Smooth muscle cell (in vitro differentiated cells): ENCODE measurements around the gene TMTC1. TPM values are rescaled to one million over a fixed set of nuclear protein-coding genes. Genes with fewer than 3 reads are reported as not detected.

Experiments used
- DNase-seq: peaks from one replicate; lab custom pipeline; 2025; ENCODE audit not compliant: unreplicated experiment; lab: John Stamatoyannopoulos, UW
- H2AFZ ChIP-seq: fragments of 200-600 bp; sonication (generic); 2 replicates; pipeline ENCODE4 v1.6.0; 2016; ENCODE audit warnings: antibody characterized with exemption, low read depth, mild to moderate bottlenecking
- H3F3A ChIP-seq: fragments of 200-600 bp; sonication (generic); 2 replicates; pipeline ENCODE4 v1.6.0; 2017; ENCODE audit warnings: antibody characterized with exemption, low read depth
- H3K27ac ChIP-seq: fragments of 200-600 bp; sonication (generic); 2 replicates; pipeline ENCODE4 v1.5.1; 2016; ENCODE audit warnings: low read depth, mild to moderate bottlenecking
- H3K27me3 ChIP-seq: fragments of 200-600 bp; sonication (generic); 2 replicates; pipeline ENCODE4 v1.6.1; 2016; ENCODE audit warnings: low read depth, mild to moderate bottlenecking
- H3K36me3 ChIP-seq: fragments of 200-600 bp; sonication (generic); 2 replicates; pipeline ENCODE4 v1.5.1; 2016; ENCODE audit warnings: low read depth
- H3K4me1 ChIP-seq: fragments of 200-600 bp; sonication (generic); 2 replicates; pipeline ENCODE4 v1.5.1; 2016; ENCODE audit warnings: low read depth
- H3K4me2 ChIP-seq: fragments of 200-600 bp; sonication (generic); 2 replicates; pipeline ENCODE4 v1.6.0; 2016; ENCODE audit warnings: mild to moderate bottlenecking
- H3K4me3 ChIP-seq: fragments of 200-600 bp; sonication (generic); 2 replicates; pipeline ENCODE4 v1.5.1; 2016; ENCODE audit warnings: mild to moderate bottlenecking
- H3K79me2 ChIP-seq: fragments of 200-600 bp; sonication (generic); 2 replicates; pipeline ENCODE4 v1.6.0; 2016; ENCODE audit warnings: low read depth, mild to moderate bottlenecking
- H3K9ac ChIP-seq: fragments of 200-600 bp; sonication (generic); 2 replicates; pipeline ENCODE4 v1.6.0; 2016; ENCODE audit warnings: low read depth
- H3K9me3 ChIP-seq: fragments of 200-600 bp; sonication (generic); replicated peaks from 2 replicates; pipeline ENCODE4 v1.5.1; 2016; ENCODE audit warnings: low read depth
- H4K20me1 ChIP-seq: fragments of 200-600 bp; sonication (generic); 2 replicates; pipeline ENCODE4 v1.6.0; 2016; ENCODE audit warnings: low read depth
- CTCF ChIP-seq: fragments of 200-600 bp; sonication (generic); IDR thresholded peaks from 2 replicates; pipeline ENCODE4 v1.5.1; 2017; ENCODE audit warnings: borderline replicate concordance, mild to moderate bottlenecking, antibody characterized with exemption; ENCODE audit not compliant: insufficient read depth, poor library complexity, severe bottlenecking
- WGBS: methylation state at CpG from one replicate; pipeline ENCODE4 v1.1.7; 2016; ENCODE audit warnings: low lambda C conversion rate; 5-methylcytosine and 5-hydroxymethylcytosine counted together
- polyA plus RNA-seq: library from polyadenylated mRNA; unstranded; fragments of >200 nt; fragmentation: Nextera tagmentation; extraction: Ambion mirVana; gene quantifications from 2 replicates; pipeline ENCODE4 v1.2.1, GENCODE V29; 2016
- total RNA-seq: library from RNA; depleted of rRNA; stranded (reverse); fragments of >200 nt; gene quantifications from 2 replicates; pipeline ENCODE4 v1.2.3, GENCODE V29; 2014

Gene TMTC1
- total and polyA plus RNA-seq, 2 experiments from 2014 or later = 3.5 to 8.7 TPM

GRCh38 chr12:29795715-29796114, 12.0 kb upstream of the TMTC1 start:
- Histone ChIP-seq H3K4me2 (no peak overlapping the region), H3K4me1 (peaks cover 54% of the 10 kb centered on the region), H3K27ac (no peak overlapping the region), H4K20me1 (no peaks in the 10 kb centered on the region), H3K9ac (no peak overlapping the region), H3K27me3 (no peaks in the 10 kb centered on the region), H3K9me3 (no peaks in the 10 kb centered on the region), H2AFZ (no peak overlapping the region), H3K36me3 (no peaks in the 10 kb centered on the region), H3K79me2 (no peaks in the 10 kb centered on the region), H3F3A (peaks cover 25% of the 10 kb centered on the region), H3K4me3 (no peak overlapping the region)
- 48% methylated on average over 3 of the region's 3 CpGs for WGBS
- DNase-seq = no peak
- no peak for TF ChIP-seq CTCF

GRCh38 chr12:29794862-29795261, 11.1 kb upstream of the TMTC1 start:
- H3K4me3 ChIP-seq = no peak overlapping the region
- H3K4me1 ChIP-seq = peaks cover 51% of the 10 kb centered on the region
- DNase-seq = no peak
- no peaks in the 10 kb centered on the region for H3K36me3 ChIP-seq
- no peak overlapping the region for H3K9ac ChIP-seq
- H3K27ac ChIP-seq = no peak overlapping the region
- no peak overlapping the region for H3K4me2 ChIP-seq
- H4K20me1 ChIP-seq = no peaks in the 10 kb centered on the region
- TF ChIP-seq CTCF = no peak
- no peaks in the 10 kb centered on the region for H3K27me3 ChIP-seq
- peaks cover 25% of the 10 kb centered on the region for H3F3A ChIP-seq
- H3K79me2 ChIP-seq = no peaks in the 10 kb centered on the region
- H3K9me3 ChIP-seq = no peaks in the 10 kb centered on the region
- H2AFZ ChIP-seq = no peak overlapping the region

GRCh38 chr12:29792853-29793252, 9.1 kb upstream of the TMTC1 start:
- H4K20me1 ChIP-seq = no peaks in the 10 kb centered on the region
- H3K4me2 ChIP-seq = no peak overlapping the region
- no peak overlapping the region for H3K4me3 ChIP-seq
- H2AFZ ChIP-seq = no peak overlapping the region
- H3K9me3 ChIP-seq = no peaks in the 10 kb centered on the region
- peaks cover 33% of the 10 kb centered on the region for H3K4me1 ChIP-seq
- no peak for DNase-seq
- no peak for TF ChIP-seq CTCF
- no peaks in the 10 kb centered on the region for H3K36me3 ChIP-seq
- H3K9ac ChIP-seq = no peak overlapping the region
- no peaks in the 10 kb centered on the region for H3K27me3 ChIP-seq
- peaks cover 25% of the 10 kb centered on the region for H3F3A ChIP-seq
- no peak overlapping the region for H3K27ac ChIP-seq
- 96% methylated on average over 8 of the region's 8 CpGs for WGBS
- H3K79me2 ChIP-seq = no peaks in the 10 kb centered on the region

- H3K9ac ChIP-seq = no peak overlapping the region
- no peak for TF ChIP-seq CTCF
These were observed 8.4 kb upstream of the TMTC1 start for GRCh38 chr12:29792132-29792531.

More at GRCh38 chr12:29792132-29792531, 8.4 kb upstream of the TMTC1 start:
- H3K4me3 ChIP-seq = no peak overlapping the region
- H4K20me1 ChIP-seq = no peaks in the 10 kb centered on the region
- H2AFZ ChIP-seq = no peak overlapping the region
- no peak overlapping the region for H3K4me2 ChIP-seq
- peaks cover 25% of the 10 kb centered on the region for H3F3A ChIP-seq
- peaks cover 26% of the 10 kb centered on the region for H3K4me1 ChIP-seq
- no peaks in the 10 kb centered on the region for H3K79me2 ChIP-seq
- WGBS = 92% methylated on average over 10 of the region's 10 CpGs
- H3K27me3 ChIP-seq = no peaks in the 10 kb centered on the region
- no peaks in the 10 kb centered on the region for H3K36me3 ChIP-seq
- no peaks in the 10 kb centered on the region for H3K9me3 ChIP-seq
- no peak overlapping the region for H3K27ac ChIP-seq
- no peak for DNase-seq
